Neural cell (in vitro differentiated cells): ENCODE results near the gene COL17A1. TPM values are rescaled to one million over a fixed set of nuclear protein-coding genes. Genes with fewer than 3 reads are reported as not detected.

ENCODE experiments used
- H2AFZ ChIP-seq: fragments of 200-600, 300-800 bp; sonication (generic), shearing (Covaris generic); 2 replicates; pipeline ENCODE4 v1.6.0; 2014; ENCODE audit warnings: low read depth, mild to moderate bottlenecking, antibody characterized with exemption, low read length, moderate library complexity
- H3F3A ChIP-seq: fragments of 200-600 bp; shearing (Covaris generic); 2 replicates; pipeline ENCODE4 v1.6.1; 2016; ENCODE audit warnings: mild to moderate bottlenecking, moderate library complexity, mixed read lengths, antibody characterized with exemption, low read length; ENCODE audit not compliant: insufficient read depth, poor library complexity, severe bottlenecking
- H3K27ac ChIP-seq: fragments of 200-600, 300-800 bp; sonication (generic), shearing (Covaris generic); 2 replicates; pipeline ENCODE4 v1.5.1; 2014; ENCODE audit warnings: mild to moderate bottlenecking, low read length, moderate library complexity
- H3K27me3 ChIP-seq: fragments of 300-800, 200-600 bp; sonication (generic), shearing (Covaris generic); 2 replicates; pipeline ENCODE4 v1.6.0; 2014; ENCODE audit warnings: mild to moderate bottlenecking, low read depth, low read length, moderate library complexity; ENCODE audit not compliant: insufficient read depth
- H3K36me3 ChIP-seq: fragments of 300-800, 200-600 bp; sonication (generic), shearing (Covaris generic); 2 replicates; pipeline ENCODE4 v1.5.1; 2014; ENCODE audit warnings: mild to moderate bottlenecking, antibody characterized with exemption, low read length, moderate library complexity; ENCODE audit not compliant: insufficient read depth
- H3K4me2 ChIP-seq: fragments of 300-800, 200-600 bp; sonication (generic), shearing (Covaris generic); 2 replicates; pipeline ENCODE4 v1.6.0; 2014; ENCODE audit warnings: mild to moderate bottlenecking, low read length
- H3K4me3 ChIP-seq: fragments of 300-800, 200-600 bp; sonication (generic), shearing (Covaris generic); 2 replicates; pipeline ENCODE4 v1.5.1; 2014; ENCODE audit warnings: mild to moderate bottlenecking, low read length, moderate library complexity
- H3K79me2 ChIP-seq: fragments of 200-600 bp; shearing (Covaris generic); replicated peaks from 2 replicates; pipeline ENCODE4 v1.6.0; 2014; ENCODE audit warnings: mild to moderate bottlenecking, low read length, moderate library complexity; ENCODE audit not compliant: insufficient read depth
- H3K9ac ChIP-seq: fragments of 300-800, 200-600 bp; sonication (generic), shearing (Covaris generic); 2 replicates; pipeline ENCODE4 v1.6.1; 2016; ENCODE audit warnings: mild to moderate bottlenecking, low read length, mixed read lengths
- H3K9me2 ChIP-seq: fragments of 200-600 bp; shearing (Covaris generic); 2 replicates; pipeline ENCODE4 v1.6.1; 2016; ENCODE audit warnings: mild to moderate bottlenecking, low read length, mixed read lengths; ENCODE audit not compliant: insufficient read depth
- H3K9me3 ChIP-seq: fragments of 200-600, 300-800 bp; sonication (generic), shearing (Covaris generic); 2 replicates; pipeline ENCODE4 v1.6.1; 2016; ENCODE audit warnings: mild to moderate bottlenecking, mixed run types, low read length, moderate library complexity, mixed read lengths
- H4K20me1 ChIP-seq: fragments of 200-600 bp; shearing (Covaris generic); 2 replicates; pipeline ENCODE4 v1.6.1; 2016; ENCODE audit warnings: mild to moderate bottlenecking, mixed run types; ENCODE audit not compliant: insufficient read depth
- EP300 ChIP-seq: fragments of 450-650 bp; conservative IDR thresholded peaks from 2 replicates; pipeline ENCODE4 v1.6.1; 2014; ENCODE audit warnings: antibody characterized with exemption, mild to moderate bottlenecking, moderate library complexity; ENCODE audit not compliant: poor library complexity, severe bottlenecking
- EZH2 ChIP-seq: fragments of 200-600, 300-800 bp; shearing (Covaris generic), sonication (generic); IDR thresholded peaks from 2 replicates; pipeline ENCODE4 v1.6.1; 2014; ENCODE audit warnings: antibody characterized with exemption, low read length, borderline replicate concordance, mild to moderate bottlenecking; ENCODE audit not compliant: insufficient read depth, poor library complexity, severe bottlenecking
- MXI1 ChIP-seq: fragments of 450-650 bp; conservative IDR thresholded peaks from 2 replicates; pipeline ENCODE4 v1.6.1; 2014; ENCODE audit warnings: antibody characterized with exemption, mild to moderate bottlenecking; ENCODE audit not compliant: poor library complexity, severe bottlenecking
- POLR2AphosphoS5 ChIP-seq: IDR thresholded peaks from 2 replicates; pipeline ENCODE4 v1.6.1; 2012
- RAD21 ChIP-seq: fragments of 450-650 bp; conservative IDR thresholded peaks from 2 replicates; pipeline ENCODE4 v1.6.1; 2014; ENCODE audit warnings: antibody characterized with exemption, mild to moderate bottlenecking, moderate library complexity
- SMC3 ChIP-seq: fragments of 450-650 bp; conservative IDR thresholded peaks from 2 replicates; pipeline ENCODE4 v1.6.1; 2014; ENCODE audit warnings: antibody characterized with exemption, mild to moderate bottlenecking, moderate library complexity; ENCODE audit not compliant: poor library complexity
- TAF1 ChIP-seq: IDR thresholded peaks from 2 replicates; pipeline ENCODE4 v1.6.1; 2012; ENCODE audit warnings: low read depth
- polyA plus RNA-seq: library from polyadenylated mRNA; depleted of rRNA; stranded (reverse); fragments of >200 nt; gene quantifications from 2 replicates; pipeline ENCODE4 v1.2.3, GENCODE V29; 2014
- TF ChIP-seq, protein P1 (sequence below): IDR thresholded peaks from 2 replicates; pipeline ENCODE4 v1.6.1; 2012; ENCODE audit warnings: borderline replicate concordance
- TF ChIP-seq, protein P2 (sequence below): fragments of 450-650 bp; IDR thresholded peaks from 2 replicates; pipeline ENCODE4 v1.5.1; 2014; ENCODE audit warnings: antibody characterized with exemption, mild to moderate bottlenecking, moderate library complexity; ENCODE audit not compliant: poor library complexity, severe bottlenecking

Gene COL17A1
- polyA plus RNA-seq, 1 donor from 2014 or later: not detected

DNA sequence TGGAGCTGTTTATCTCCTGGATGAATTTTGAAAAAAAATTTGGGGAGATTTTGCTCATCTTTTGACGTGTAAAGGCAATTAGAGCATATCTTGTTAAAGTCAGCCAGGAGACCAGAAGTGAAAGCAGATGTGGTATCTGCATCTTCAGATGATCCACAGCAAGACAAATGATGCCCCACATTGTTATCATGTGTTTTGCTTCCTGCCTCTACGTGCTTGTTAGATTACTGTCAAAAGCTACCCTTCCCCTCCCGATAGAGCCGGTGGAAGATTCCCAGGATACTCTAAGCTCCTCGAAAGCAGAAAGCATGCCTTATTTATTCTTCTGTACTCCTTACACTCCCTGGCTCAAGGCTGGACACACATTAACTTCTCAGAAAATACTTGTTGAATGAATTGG, 12.9 kb downstream of the COL17A1 start:
- Histone ChIP-seq H3K36me3 (no peaks in the 10 kb centered on the region), H3K79me2 (no peaks in the 10 kb centered on the region), H3K9me3 (no peaks in the 10 kb centered on the region), H3F3A (no peaks in the 10 kb centered on the region), H3K27ac (no peak overlapping the region), H3K27me3 (no peaks in the 10 kb centered on the region), H2AFZ (no peak overlapping the region), H4K20me1 (no peaks in the 10 kb centered on the region), H3K4me2 (no peak overlapping the region), H3K9ac (no peak overlapping the region), H3K9me2 (no peaks in the 10 kb centered on the region), H3K4me3 (no peak overlapping the region)
- TF ChIP-seq POLR2AphosphoS5: no peak
- TF ChIP-seq SMC3: no peak
- TF ChIP-seq, protein P1, sequence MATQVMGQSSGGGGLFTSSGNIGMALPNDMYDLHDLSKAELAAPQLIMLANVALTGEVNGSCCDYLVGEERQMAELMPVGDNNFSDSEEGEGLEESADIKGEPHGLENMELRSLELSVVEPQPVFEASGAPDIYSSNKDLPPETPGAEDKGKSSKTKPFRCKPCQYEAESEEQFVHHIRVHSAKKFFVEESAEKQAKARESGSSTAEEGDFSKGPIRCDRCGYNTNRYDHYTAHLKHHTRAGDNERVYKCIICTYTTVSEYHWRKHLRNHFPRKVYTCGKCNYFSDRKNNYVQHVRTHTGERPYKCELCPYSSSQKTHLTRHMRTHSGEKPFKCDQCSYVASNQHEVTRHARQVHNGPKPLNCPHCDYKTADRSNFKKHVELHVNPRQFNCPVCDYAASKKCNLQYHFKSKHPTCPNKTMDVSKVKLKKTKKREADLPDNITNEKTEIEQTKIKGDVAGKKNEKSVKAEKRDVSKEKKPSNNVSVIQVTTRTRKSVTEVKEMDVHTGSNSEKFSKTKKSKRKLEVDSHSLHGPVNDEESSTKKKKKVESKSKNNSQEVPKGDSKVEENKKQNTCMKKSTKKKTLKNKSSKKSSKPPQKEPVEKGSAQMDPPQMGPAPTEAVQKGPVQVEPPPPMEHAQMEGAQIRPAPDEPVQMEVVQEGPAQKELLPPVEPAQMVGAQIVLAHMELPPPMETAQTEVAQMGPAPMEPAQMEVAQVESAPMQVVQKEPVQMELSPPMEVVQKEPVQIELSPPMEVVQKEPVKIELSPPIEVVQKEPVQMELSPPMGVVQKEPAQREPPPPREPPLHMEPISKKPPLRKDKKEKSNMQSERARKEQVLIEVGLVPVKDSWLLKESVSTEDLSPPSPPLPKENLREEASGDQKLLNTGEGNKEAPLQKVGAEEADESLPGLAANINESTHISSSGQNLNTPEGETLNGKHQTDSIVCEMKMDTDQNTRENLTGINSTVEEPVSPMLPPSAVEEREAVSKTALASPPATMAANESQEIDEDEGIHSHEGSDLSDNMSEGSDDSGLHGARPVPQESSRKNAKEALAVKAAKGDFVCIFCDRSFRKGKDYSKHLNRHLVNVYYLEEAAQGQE: no peak
- TF ChIP-seq TAF1: no peak
- no peak for TF ChIP-seq EP300
- TF ChIP-seq, protein P2, sequence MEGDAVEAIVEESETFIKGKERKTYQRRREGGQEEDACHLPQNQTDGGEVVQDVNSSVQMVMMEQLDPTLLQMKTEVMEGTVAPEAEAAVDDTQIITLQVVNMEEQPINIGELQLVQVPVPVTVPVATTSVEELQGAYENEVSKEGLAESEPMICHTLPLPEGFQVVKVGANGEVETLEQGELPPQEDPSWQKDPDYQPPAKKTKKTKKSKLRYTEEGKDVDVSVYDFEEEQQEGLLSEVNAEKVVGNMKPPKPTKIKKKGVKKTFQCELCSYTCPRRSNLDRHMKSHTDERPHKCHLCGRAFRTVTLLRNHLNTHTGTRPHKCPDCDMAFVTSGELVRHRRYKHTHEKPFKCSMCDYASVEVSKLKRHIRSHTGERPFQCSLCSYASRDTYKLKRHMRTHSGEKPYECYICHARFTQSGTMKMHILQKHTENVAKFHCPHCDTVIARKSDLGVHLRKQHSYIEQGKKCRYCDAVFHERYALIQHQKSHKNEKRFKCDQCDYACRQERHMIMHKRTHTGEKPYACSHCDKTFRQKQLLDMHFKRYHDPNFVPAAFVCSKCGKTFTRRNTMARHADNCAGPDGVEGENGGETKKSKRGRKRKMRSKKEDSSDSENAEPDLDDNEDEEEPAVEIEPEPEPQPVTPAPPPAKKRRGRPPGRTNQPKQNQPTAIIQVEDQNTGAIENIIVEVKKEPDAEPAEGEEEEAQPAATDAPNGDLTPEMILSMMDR: no peak
- no peak for TF ChIP-seq MXI1
- TF ChIP-seq RAD21: no peak
- no peak for TF ChIP-seq EZH2

DNA sequence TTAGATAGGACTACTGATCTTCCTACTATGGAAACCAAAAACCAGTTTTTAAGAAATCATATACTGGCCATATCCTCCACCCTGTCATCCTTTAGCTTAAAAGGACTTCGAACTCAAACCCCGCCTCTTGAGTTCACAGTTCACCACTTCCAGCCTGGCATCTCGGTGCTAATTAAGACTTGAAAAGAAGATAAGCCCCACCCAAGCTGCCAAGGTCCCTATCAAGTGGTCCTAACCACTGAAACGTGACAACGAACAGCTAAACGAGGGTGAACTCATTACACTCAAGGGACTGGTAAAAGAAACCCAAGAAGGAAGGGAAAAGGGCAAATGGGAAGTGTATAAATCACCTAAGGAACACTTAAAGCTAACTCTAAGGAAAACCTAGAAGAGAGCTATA, 16.1 kb downstream of the COL17A1 start:
- Histone ChIP-seq H3K4me3 (no peak overlapping the region), H3K9me3 (no peaks in the 10 kb centered on the region), H3K27ac (no peak overlapping the region), H3K9ac (no peak overlapping the region), H3K36me3 (no peaks in the 10 kb centered on the region), H3K27me3 (no peaks in the 10 kb centered on the region), H3K4me2 (no peak overlapping the region), H3F3A (no peaks in the 10 kb centered on the region), H3K79me2 (no peaks in the 10 kb centered on the region), H4K20me1 (no peaks in the 10 kb centered on the region), H3K9me2 (no peaks in the 10 kb centered on the region), H2AFZ (no peak overlapping the region)
- TF ChIP-seq, protein P1: no peak
- no peak for TF ChIP-seq RAD21
- TF ChIP-seq EP300: no peak
- TF ChIP-seq TAF1: no peak
- no peak for TF ChIP-seq EZH2
- no peak for TF ChIP-seq MXI1
- TF ChIP-seq, protein P2: no peak
- TF ChIP-seq POLR2AphosphoS5: no peak
